Sigmoid colon (tissue), 4 donors: Measurements from ENCODE around the gene IL23R.

ENCODE experiments used
- CTCF ChIP-seq, 4 experiments: fragments of 450-650 bp in 3 of 4; fragments of 200-600 bp in 1 of 4; IDR thresholded peaks; one replicate each; pipeline ENCODE4 v1.5.1; 2016 to 2019; ENCODE audit warnings: antibody characterized with exemption in 4 of 4, mild to moderate bottlenecking in 3 of 4, moderate library complexity in 2 of 4
- POLR2A ChIP-seq, 2 donors: fragments of 450-650 bp; IDR thresholded peaks; one replicate each; pipeline ENCODE4 v1.6.1; 2016; ENCODE audit warnings: antibody characterized with exemption in 2 of 2, mild to moderate bottlenecking in 2 of 2, moderate library complexity in 2 of 2
- POLR2AphosphoS5 ChIP-seq, 4 donors: sonication (generic); formaldehyde crosslinking; IDR thresholded peaks; one replicate each; pipeline ENCODE4 v1.6.1; 2017; ENCODE audit warnings: antibody characterized with exemption in 4 of 4

- no peak for TF ChIP-seq CTCF (IDR thresholded peaks at IDR 0.05)
- TF ChIP-seq POLR2AphosphoS5 (IDR thresholded peaks at IDR 0.05) = no peak
- TF ChIP-seq POLR2A (IDR thresholded peaks at IDR 0.05) = no peak
Observed at GRCh38 chr1:67228791-67229190, 62.5 kb downstream of the IL23R start.
